Kidney epithelial cell (primary cell): ENCODE results near the gene NAT10. TPM values are rescaled to one million over a fixed set of nuclear protein-coding genes. Genes with fewer than 3 reads are reported as not detected.

ENCODE experiments used
- DNase-seq: peaks from one replicate; pipeline ENCODE4 v3.0.0-alpha.2; 2010; ENCODE audit warnings: low read depth
- H3K27me3 ChIP-seq: 2 replicates; pipeline ENCODE4 v1.6.0; 2011; ENCODE audit warnings: low read length; ENCODE audit not compliant: control insufficient read depth, insufficient read depth
- H3K36me3 ChIP-seq: 2 replicates; pipeline ENCODE4 v1.5.1; 2011; ENCODE audit warnings: low read length; ENCODE audit not compliant: control insufficient read depth, insufficient read depth
- H3K4me3 ChIP-seq: 2 replicates; pipeline ENCODE4 v1.5.1; 2011; ENCODE audit warnings: low read depth, mild to moderate bottlenecking, control low read depth, low read length
- CTCF ChIP-seq: IDR thresholded peaks from 2 replicates; pipeline ENCODE4 v1.5.1; 2011; ENCODE audit warnings: mild to moderate bottlenecking, moderate library complexity, low read length, control low read depth, inconsistent platforms; ENCODE audit not compliant: insufficient read depth, poor library complexity, severe bottlenecking
- total RNA-seq: library from RNA; depleted of rRNA; stranded (reverse); fragments of >200 nt; gene quantifications from 2 replicates; pipeline ENCODE4 v1.2.3, GENCODE V29; 2015

The NAT10 gene
- total RNA-seq, 1 donor from 2014 or later, result 21.7 TPM

DNA sequence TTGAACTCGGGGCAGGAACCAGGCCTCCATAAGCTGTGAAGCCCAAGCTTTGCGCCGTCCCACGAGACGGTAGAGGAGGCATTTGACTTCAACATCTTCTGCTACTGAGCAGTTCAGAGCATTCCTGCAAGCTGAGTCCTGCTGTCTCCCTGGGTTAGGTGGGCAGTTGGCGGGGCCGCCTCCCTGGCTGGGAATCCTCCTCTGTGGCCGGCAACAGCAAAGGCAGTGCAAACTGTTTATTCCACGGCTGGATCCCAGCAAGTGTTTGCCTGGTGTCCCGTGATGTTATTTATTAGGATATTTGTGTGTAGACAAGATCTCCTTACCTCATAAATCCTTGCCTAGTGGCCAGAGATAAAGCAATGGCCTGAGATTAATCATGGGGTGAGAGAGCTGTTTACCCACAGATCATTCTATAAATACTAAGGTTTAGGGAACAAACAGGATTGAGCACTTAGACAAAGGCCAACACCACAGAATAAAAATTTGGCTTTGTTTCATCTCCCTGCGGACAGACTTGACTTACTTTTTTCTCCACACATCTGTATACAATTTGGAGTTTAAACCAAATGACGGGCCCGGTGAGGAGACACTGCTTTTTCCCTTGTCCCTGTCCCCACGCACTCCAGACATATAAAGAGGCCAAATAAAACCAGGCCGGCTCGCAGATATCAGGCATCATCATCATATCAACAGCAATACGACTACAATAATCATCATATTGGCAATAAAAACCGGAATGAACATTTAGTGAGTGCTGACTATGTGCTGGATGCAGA is 63.4 kb downstream of the NAT10 start:
- Histone ChIP-seq H3K4me3 (no peak overlapping the region), H3K27me3 (no peaks in the 10 kb centered on the region), H3K36me3 (peaks cover 1% of the 10 kb centered on the region)
- TF ChIP-seq CTCF, result no peak
- DNase-seq, result no peak

DNA sequence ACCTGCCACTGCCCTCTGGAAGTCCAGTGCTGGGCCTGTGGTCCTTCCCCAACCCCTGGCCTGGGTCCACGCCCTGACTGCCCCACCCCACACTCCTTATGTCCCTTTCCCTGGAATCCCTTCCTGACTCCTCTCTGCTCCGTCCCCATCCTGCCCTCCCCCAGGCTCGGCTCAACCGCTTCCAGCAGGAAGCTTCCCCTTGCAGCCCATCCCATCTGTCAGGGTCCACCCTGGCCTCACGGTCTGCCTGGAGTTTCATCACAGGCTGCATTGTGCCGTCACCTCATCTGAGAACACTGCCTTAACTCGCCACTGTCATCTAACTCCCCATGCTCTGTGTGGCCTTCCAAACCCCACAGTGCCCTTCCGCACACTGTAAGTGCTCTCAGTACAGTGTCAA is 64.3 kb downstream of the NAT10 start:
- Histone ChIP-seq H3K4me3 (no peak overlapping the region), H3K36me3 (peaks cover 1% of the 10 kb centered on the region), H3K27me3 (no peaks in the 10 kb centered on the region)
- no peak for TF ChIP-seq CTCF
- no peak for DNase-seq

DNA sequence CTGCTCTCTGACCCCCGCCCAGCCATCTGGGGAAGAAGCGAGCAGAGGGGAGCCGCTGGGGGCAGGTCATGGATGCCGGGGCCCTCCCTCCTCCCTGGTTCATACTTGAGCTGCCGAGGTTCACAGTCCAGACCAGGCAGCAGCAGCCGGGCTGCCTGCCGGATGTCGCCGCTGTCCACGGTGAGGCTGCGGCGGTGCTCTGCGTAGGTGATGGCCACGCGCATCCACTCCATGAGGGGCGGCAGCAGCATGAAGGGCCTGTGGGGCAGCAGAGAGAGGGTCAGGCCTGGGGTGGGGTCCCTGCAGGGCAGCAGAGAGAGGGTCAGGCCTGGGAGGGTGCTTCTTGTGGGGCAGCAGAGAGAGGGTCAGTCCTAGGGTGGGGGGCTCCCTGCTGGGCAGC is 67.6 kb downstream of the NAT10 start:
- peaks cover 1% of the 10 kb centered on the region for H3K36me3 ChIP-seq
- TF ChIP-seq CTCF, result no peak

DNA sequence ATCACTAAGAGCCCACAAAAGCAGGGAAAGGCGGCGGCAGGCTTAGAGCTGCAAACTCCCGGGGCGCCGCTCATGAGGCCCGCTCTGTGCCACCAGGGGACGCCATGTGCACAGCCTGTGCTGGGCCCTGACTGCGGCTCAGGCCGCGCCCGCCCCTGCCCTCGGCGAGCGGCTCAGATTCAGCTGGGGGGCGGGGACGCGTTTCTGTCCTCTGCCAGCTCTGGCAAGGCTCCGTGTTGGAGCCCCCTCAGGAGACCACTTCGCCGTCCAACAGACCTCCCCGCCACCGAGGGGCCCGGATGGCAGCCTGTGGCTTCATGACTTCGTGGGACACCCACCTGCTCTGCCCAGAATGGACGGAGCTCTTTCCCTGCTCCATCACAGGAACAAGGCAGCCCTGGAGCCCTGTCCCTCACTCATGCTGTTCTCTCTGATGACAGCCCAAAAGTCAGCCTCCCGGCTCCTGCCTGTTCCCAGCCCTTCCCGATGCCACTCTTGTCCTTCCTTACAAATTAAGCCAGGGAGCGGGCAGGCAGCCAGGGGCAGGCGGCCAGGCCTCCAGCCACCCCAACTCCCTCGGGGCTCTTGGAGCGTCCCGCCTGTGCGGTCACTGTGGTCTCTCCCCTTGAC is 69.1 kb downstream of the NAT10 start:
- DNase-seq, result peak; percentile 12
- H3K36me3 ChIP-seq, result peaks cover 1% of the 10 kb centered on the region
- H3K4me3 ChIP-seq, result peak overlapping the region; percentile 21
- H3K27me3 ChIP-seq, result no peaks in the 10 kb centered on the region
- peak; percentile 99 for TF ChIP-seq CTCF

More for the DNA sequence above, 67.6 kb downstream of the NAT10 start:
- Histone ChIP-seq H3K27me3 (no peaks in the 10 kb centered on the region), H3K4me3 (no peak overlapping the region)
- no peak for DNase-seq

- H3K27me3 ChIP-seq, result no peaks in the 10 kb centered on the region
- DNase-seq, result no peak
These were observed 70.0 kb downstream of the NAT10 start for GRCh38 chr11:34175284-34176019.

More at GRCh38 chr11:34175284-34176019, 70.0 kb downstream of the NAT10 start:
- Histone ChIP-seq H3K4me3 (no peak overlapping the region), H3K36me3 (peaks cover 1% of the 10 kb centered on the region)
- no peak for TF ChIP-seq CTCF
